ENCODE results near the gene TMEM116. TPM values are rescaled to one million over a fixed set of nuclear protein-coding genes. Genes with fewer than 3 reads are reported as not detected.
A peak's percentile ranks its signal among the peaks of the same experiment; 100 is the strongest.

The TMEM116 gene
- polyA plus RNA-seq, 1 donor (not counting 4 experiments of a cell fraction or from before 2014, with no cell fraction given): 7.7 TPM

DNA sequence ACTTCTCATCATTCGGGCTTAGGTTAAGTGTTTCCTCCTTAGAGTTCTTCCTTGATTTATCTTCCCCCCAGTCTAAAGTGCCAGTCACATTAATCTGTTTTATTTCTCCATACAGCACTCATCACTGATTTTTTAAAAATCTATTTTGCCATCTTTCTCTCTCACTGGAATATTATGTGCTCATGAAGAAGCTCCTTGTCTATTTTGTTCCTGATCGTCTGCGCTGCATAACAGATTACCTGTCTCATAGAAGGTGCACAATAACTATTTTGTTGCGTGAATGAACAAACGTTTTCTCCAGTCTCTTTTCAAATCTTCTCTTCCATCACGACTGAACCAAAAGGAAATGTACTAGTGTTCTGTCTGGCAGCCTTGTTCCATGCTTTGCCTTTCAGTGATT, 3.0 kb upstream of the TMEM116 start:
- Histone ChIP-seq H3K36me3 (ENCODE audit: control insufficient read depth in 2 of 2, extremely low read depth in 1 of 2, insufficient read depth in 2 of 2, low read length in 2 of 2) (peaks cover 3 to 13% of the 10 kb centered on the region in 2 experiments), H3K9me3 (ENCODE audit: control insufficient read depth, low read depth, low read length) (no peaks in the 10 kb centered on the region), H3K4me3 (ENCODE audit: control insufficient read depth in 2 of 3, extremely low read depth in 1 of 3, insufficient read depth in 2 of 3, low read depth in 1 of 3, low read length in 3 of 3) (no peak overlapping the region), H3K4me2 (ENCODE audit: control insufficient read depth, extremely low read depth, insufficient read depth, low read depth, low read length) (no peak overlapping the region), H2AFZ (ENCODE audit: control insufficient read depth, low read length) (no peak overlapping the region), H3K27me3 (ENCODE audit: control insufficient read depth, extremely low read depth, insufficient read depth, low read length) (no peaks in the 10 kb centered on the region), H4K20me1 (ENCODE audit: control insufficient read depth, extremely low read depth, insufficient read depth, low read length) (peaks cover 6% of the 10 kb centered on the region), H3K9me1 (ENCODE audit: control insufficient read depth, extremely low read depth, insufficient read depth, low read length) (peaks cover 4% of the 10 kb centered on the region), H3K4me1 (ENCODE audit: control insufficient read depth, extremely low read depth, insufficient read depth, low read length) (peaks cover 38% of the 10 kb centered on the region), H3K79me2 (ENCODE audit: control insufficient read depth, insufficient read depth, low read length) (peaks cover 69% of the 10 kb centered on the region), H3K9ac (ENCODE audit: control insufficient read depth, extremely low read depth, insufficient read depth, low read length) (no peak overlapping the region), H3K27ac (ENCODE audit: control insufficient read depth, insufficient read depth, low read length) (no peak overlapping the region)
- dilution Hi-C loops (cut with MboI; ENCODE audit: extremely low pct_ligation_motif_present, low sequenced_read_pairs): no loop called here
- TF ChIP-seq, protein P1, sequence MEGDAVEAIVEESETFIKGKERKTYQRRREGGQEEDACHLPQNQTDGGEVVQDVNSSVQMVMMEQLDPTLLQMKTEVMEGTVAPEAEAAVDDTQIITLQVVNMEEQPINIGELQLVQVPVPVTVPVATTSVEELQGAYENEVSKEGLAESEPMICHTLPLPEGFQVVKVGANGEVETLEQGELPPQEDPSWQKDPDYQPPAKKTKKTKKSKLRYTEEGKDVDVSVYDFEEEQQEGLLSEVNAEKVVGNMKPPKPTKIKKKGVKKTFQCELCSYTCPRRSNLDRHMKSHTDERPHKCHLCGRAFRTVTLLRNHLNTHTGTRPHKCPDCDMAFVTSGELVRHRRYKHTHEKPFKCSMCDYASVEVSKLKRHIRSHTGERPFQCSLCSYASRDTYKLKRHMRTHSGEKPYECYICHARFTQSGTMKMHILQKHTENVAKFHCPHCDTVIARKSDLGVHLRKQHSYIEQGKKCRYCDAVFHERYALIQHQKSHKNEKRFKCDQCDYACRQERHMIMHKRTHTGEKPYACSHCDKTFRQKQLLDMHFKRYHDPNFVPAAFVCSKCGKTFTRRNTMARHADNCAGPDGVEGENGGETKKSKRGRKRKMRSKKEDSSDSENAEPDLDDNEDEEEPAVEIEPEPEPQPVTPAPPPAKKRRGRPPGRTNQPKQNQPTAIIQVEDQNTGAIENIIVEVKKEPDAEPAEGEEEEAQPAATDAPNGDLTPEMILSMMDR (optimal IDR thresholded peaks at IDR 0.05 in 1 of 3, IDR thresholded peaks at IDR 0.05 in 1 of 3, conservative IDR thresholded peaks at IDR 0.05 in 1 of 3; ENCODE audit: extremely low read depth in 1 of 3, insufficient read depth in 2 of 3, low read length in 3 of 3): no peak
- TF ChIP-seq EZH2 (IDR thresholded peaks at IDR 0.05; ENCODE audit: low read length): no peak
- no peak for FAIRE-seq
- no peak for DNase-seq (ENCODE audit: low read depth, low spot score)

DNA sequence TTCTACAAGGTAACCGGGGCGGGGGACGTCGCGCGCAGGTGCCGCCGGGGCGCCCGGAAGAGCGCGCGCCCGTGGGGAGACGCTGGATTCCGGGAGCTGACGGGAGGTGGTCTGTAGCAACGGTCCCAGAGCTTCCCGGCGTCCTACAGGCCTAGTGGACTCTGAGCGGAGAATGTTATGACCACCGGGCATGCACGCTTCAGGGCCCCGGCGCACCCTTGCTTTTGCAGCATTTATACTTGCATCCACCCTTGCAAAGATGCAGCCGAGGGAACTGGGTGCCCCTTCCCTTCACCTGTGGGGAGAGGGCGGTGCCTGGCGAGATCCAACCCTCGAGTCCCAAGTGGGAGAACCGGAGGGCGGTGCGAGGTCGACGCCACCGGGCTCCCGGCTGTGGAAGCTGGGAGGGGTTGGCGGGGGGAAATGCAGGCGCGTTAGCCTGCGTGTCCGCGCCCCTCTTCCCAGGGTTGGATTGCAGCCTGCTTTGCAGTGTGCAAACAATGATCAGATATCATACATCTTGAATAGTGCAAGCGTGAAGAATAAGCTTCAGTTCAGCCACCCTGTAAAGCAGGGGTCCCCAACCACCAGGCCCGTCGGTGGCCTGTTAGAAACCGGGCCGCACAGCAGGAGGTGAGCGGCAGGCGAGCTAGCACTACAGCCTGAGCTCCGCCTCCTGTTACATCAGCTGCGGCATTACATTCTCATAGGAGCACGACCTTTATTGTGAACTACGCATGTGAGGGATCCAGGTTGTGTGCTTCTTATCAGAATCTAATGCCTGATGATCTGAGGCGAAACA, 837 bp upstream of the TMEM116 start:
- Histone ChIP-seq H3K27me3 (ENCODE audit: control insufficient read depth, extremely low read depth, insufficient read depth, low read length) (no peaks in the 10 kb centered on the region), H2AFZ (ENCODE audit: control insufficient read depth, low read length) (peak overlapping the region; percentile 92), H3K4me2 (ENCODE audit: control insufficient read depth, extremely low read depth, insufficient read depth, low read depth, low read length) (peak overlapping the region; percentile 92), H3K4me3 (ENCODE audit: control insufficient read depth in 2 of 3, extremely low read depth in 1 of 3, insufficient read depth in 2 of 3, low read depth in 1 of 3, low read length in 3 of 3) (peak overlapping the region; percentile 86 to 93 (median 93)), H3K27ac (ENCODE audit: control insufficient read depth, insufficient read depth, low read length) (peak overlapping the region; percentile 87), H3K9ac (ENCODE audit: control insufficient read depth, extremely low read depth, insufficient read depth, low read length) (peak overlapping the region; percentile 91), H4K20me1 (ENCODE audit: control insufficient read depth, extremely low read depth, insufficient read depth, low read length) (no peaks in the 10 kb centered on the region), H3K4me1 (ENCODE audit: control insufficient read depth, extremely low read depth, insufficient read depth, low read length) (peaks cover 26% of the 10 kb centered on the region), H3K36me3 (ENCODE audit: control insufficient read depth in 2 of 2, extremely low read depth in 1 of 2, insufficient read depth in 2 of 2, low read length in 2 of 2) (peaks cover 0 to 5% of the 10 kb centered on the region in 2 experiments), H3K9me3 (ENCODE audit: control insufficient read depth, low read depth, low read length) (no peaks in the 10 kb centered on the region), H3K9me1 (ENCODE audit: control insufficient read depth, extremely low read depth, insufficient read depth, low read length) (peaks cover 4% of the 10 kb centered on the region), H3K79me2 (ENCODE audit: control insufficient read depth, insufficient read depth, low read length) (peaks cover 52% of the 10 kb centered on the region)
- dilution Hi-C loops (cut with MboI; ENCODE audit: extremely low pct_ligation_motif_present, low sequenced_read_pairs): no loop called here
- no peak for FAIRE-seq
- no peak for TF ChIP-seq EZH2 (IDR thresholded peaks at IDR 0.05; ENCODE audit: low read length)
- TF ChIP-seq, protein P1 (optimal IDR thresholded peaks at IDR 0.05 in 1 of 3, IDR thresholded peaks at IDR 0.05 in 1 of 3, conservative IDR thresholded peaks at IDR 0.05 in 1 of 3; ENCODE audit: extremely low read depth in 1 of 3, insufficient read depth in 2 of 3, low read length in 3 of 3): no peak
- DNase-seq (ENCODE audit: low read depth, low spot score): no peak
